Transverse colon (tissue), 3 donors: ENCODE results near the gene ME1.

ENCODE experiments used
- POLR2A ChIP-seq: fragments of 450-650 bp; IDR thresholded peaks from one replicate; pipeline ENCODE4 v1.6.1; 2016; ENCODE audit warnings: antibody characterized with exemption, mild to moderate bottlenecking, moderate library complexity
- TF ChIP-seq, protein P1 (sequence below), 5 experiments: fragments of 200-600 bp in 3 of 5; fragments of 450-650 bp in 2 of 5; sonication (generic) in 3 of 5; IDR thresholded peaks; 1 replicate in 2 of 5; 2 replicates in 3 of 5; pipeline ENCODE4 v1.5.1; 2016 to 2017; ENCODE audit warnings: antibody characterized with exemption in 5 of 5, inconsistent platforms in 3 of 5, mild to moderate bottlenecking in 2 of 5, moderate library complexity in 1 of 5

DNA sequence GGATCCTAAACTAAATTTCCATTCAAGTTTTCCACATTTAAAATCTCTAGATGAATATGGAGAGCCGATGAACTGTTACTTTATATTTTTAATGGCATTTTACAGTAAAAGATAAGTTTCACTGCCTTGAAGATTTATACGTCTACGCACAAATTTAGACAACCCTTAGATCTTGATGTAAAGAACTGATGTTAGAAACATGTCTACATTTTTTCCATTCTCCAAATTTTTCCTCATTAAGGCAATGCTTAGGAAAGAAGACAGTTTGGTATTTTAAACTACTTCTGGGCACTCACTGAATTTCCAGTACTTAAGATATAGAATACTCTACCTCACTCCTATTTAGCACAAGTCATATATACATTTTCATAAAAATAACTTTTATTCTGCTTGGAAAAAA, 45.4 kb downstream of the ME1 start:
- TF ChIP-seq POLR2A = no peak
- TF ChIP-seq, protein P1, sequence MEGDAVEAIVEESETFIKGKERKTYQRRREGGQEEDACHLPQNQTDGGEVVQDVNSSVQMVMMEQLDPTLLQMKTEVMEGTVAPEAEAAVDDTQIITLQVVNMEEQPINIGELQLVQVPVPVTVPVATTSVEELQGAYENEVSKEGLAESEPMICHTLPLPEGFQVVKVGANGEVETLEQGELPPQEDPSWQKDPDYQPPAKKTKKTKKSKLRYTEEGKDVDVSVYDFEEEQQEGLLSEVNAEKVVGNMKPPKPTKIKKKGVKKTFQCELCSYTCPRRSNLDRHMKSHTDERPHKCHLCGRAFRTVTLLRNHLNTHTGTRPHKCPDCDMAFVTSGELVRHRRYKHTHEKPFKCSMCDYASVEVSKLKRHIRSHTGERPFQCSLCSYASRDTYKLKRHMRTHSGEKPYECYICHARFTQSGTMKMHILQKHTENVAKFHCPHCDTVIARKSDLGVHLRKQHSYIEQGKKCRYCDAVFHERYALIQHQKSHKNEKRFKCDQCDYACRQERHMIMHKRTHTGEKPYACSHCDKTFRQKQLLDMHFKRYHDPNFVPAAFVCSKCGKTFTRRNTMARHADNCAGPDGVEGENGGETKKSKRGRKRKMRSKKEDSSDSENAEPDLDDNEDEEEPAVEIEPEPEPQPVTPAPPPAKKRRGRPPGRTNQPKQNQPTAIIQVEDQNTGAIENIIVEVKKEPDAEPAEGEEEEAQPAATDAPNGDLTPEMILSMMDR (IDR thresholded peaks at IDR 0.05) = no peak
